DND-41 (cell line): ENCODE data around the gene ZNF592.

ENCODE experiments used
- ATAC-seq: fragments of 200-7000 bp; cut with Tn5 transposase; 3 replicates; pipeline ENCODE4 v1.9.1; 2021; ENCODE audit warnings: low read depth; ENCODE audit not compliant: insufficient read depth
- DNase-seq: peaks from one replicate; pipeline ENCODE4 v3.0.0-alpha.2; 2020
- H2AFZ ChIP-seq: 2 replicates; pipeline ENCODE4 v1.6.0; 2012; ENCODE audit warnings: low read depth, low read length
- H3K27ac ChIP-seq: 2 replicates; pipeline ENCODE4 v1.5.1; 2012; ENCODE audit warnings: low read length, inconsistent platforms
- H3K27me3 ChIP-seq: fragments of 200-600 bp; sonication (generic); 2 replicates; pipeline ENCODE4 v1.6.0; 2012; ENCODE audit warnings: low read length, mild to moderate bottlenecking, inconsistent platforms; ENCODE audit not compliant: insufficient read depth, poor library complexity
- H3K36me3 ChIP-seq: 2 replicates; pipeline ENCODE4 v1.5.1; 2012; ENCODE audit warnings: low read length, inconsistent platforms; ENCODE audit not compliant: insufficient read depth
- H3K4me1 ChIP-seq: 2 replicates; pipeline ENCODE4 v1.5.1; 2012; ENCODE audit warnings: mild to moderate bottlenecking, low read length; ENCODE audit not compliant: insufficient read depth
- H3K4me2 ChIP-seq: 2 replicates; pipeline ENCODE4 v1.6.0; 2012; ENCODE audit warnings: mild to moderate bottlenecking, moderate library complexity, low read length, inconsistent platforms; ENCODE audit not compliant: insufficient read depth
- H3K4me3 ChIP-seq, 2 experiments: fragments of 200-600 bp in 1 of 2; shearing (Covaris generic) in 1 of 2; 2 replicates each; pipeline ENCODE4 v1.5.1; 2012 to 2016; ENCODE audit warnings: inconsistent platforms in 2 of 2, low read length in 2 of 2, mild to moderate bottlenecking in 2 of 2, low read depth in 1 of 2, moderate library complexity in 1 of 2
- H3K79me2 ChIP-seq: 2 replicates; pipeline ENCODE4 v1.6.0; 2012; ENCODE audit warnings: low read length, inconsistent platforms; ENCODE audit not compliant: insufficient read depth
- H3K9ac ChIP-seq: 2 replicates; pipeline ENCODE4 v1.6.0; 2012; ENCODE audit warnings: low read depth, mild to moderate bottlenecking, inconsistent platforms, low read length, moderate library complexity
- H3K9me3 ChIP-seq: 2 replicates; pipeline ENCODE4 v1.5.1; 2012; ENCODE audit warnings: low read length, moderate library complexity, mild to moderate bottlenecking, inconsistent platforms; ENCODE audit not compliant: insufficient read depth, severe bottlenecking
- H4K20me1 ChIP-seq: 2 replicates; pipeline ENCODE4 v1.6.0; 2012; ENCODE audit warnings: low read length; ENCODE audit not compliant: insufficient read depth
- EZH2 ChIP-seq: IDR thresholded peaks from 3 replicates; pipeline ENCODE4 v1.6.1; 2012; ENCODE audit warnings: borderline replicate concordance, low read depth, mild to moderate bottlenecking, moderate library complexity, low read length, inconsistent platforms; ENCODE audit not compliant: severe bottlenecking
- TF ChIP-seq, protein P1 (sequence below): IDR thresholded peaks from 2 replicates; pipeline ENCODE4 v1.5.1; 2012; ENCODE audit warnings: borderline replicate concordance, low read length, moderate library complexity, mild to moderate bottlenecking; ENCODE audit not compliant: poor library complexity, severe bottlenecking; ENCODE audit errors: extremely low read depth

Gene ZNF592

DNA sequence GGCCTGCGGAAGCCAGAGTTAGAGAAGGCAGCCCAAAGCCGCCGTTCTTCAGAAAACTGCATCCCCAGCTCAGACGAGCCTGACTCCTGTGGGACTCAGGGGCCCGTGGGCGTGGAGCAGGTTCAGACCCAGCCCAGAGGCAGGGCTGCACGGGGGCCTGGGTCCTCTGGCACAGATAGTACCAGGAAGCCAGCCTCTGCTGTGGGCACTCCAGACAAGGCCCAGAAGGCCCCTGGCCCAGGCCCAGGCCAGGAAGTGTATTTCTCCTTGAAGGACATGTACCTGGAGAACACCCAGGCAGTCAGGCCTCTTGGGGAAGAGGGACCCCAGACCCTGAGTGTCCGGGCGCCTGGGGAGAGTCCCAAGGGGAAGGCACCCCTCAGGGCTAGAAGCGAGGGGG, 91.9 kb downstream of the ZNF592 start:
- Histone ChIP-seq H3K9me3 (no peaks in the 10 kb centered on the region), H2AFZ (no peak overlapping the region), H3K4me3 (no peak overlapping the region), H3K79me2 (no peaks in the 10 kb centered on the region), H3K27ac (no peak overlapping the region), H3K4me1 (no peaks in the 10 kb centered on the region), H4K20me1 (no peaks in the 10 kb centered on the region), H3K4me2 (no peak overlapping the region), H3K27me3 (no peaks in the 10 kb centered on the region), H3K9ac (no peak overlapping the region), H3K36me3 (no peaks in the 10 kb centered on the region)
- ATAC-seq (no peak), DNase-seq (no peak)
- TF ChIP-seq, protein P1, sequence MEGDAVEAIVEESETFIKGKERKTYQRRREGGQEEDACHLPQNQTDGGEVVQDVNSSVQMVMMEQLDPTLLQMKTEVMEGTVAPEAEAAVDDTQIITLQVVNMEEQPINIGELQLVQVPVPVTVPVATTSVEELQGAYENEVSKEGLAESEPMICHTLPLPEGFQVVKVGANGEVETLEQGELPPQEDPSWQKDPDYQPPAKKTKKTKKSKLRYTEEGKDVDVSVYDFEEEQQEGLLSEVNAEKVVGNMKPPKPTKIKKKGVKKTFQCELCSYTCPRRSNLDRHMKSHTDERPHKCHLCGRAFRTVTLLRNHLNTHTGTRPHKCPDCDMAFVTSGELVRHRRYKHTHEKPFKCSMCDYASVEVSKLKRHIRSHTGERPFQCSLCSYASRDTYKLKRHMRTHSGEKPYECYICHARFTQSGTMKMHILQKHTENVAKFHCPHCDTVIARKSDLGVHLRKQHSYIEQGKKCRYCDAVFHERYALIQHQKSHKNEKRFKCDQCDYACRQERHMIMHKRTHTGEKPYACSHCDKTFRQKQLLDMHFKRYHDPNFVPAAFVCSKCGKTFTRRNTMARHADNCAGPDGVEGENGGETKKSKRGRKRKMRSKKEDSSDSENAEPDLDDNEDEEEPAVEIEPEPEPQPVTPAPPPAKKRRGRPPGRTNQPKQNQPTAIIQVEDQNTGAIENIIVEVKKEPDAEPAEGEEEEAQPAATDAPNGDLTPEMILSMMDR = no peak
- TF ChIP-seq EZH2 = no peak

DNA sequence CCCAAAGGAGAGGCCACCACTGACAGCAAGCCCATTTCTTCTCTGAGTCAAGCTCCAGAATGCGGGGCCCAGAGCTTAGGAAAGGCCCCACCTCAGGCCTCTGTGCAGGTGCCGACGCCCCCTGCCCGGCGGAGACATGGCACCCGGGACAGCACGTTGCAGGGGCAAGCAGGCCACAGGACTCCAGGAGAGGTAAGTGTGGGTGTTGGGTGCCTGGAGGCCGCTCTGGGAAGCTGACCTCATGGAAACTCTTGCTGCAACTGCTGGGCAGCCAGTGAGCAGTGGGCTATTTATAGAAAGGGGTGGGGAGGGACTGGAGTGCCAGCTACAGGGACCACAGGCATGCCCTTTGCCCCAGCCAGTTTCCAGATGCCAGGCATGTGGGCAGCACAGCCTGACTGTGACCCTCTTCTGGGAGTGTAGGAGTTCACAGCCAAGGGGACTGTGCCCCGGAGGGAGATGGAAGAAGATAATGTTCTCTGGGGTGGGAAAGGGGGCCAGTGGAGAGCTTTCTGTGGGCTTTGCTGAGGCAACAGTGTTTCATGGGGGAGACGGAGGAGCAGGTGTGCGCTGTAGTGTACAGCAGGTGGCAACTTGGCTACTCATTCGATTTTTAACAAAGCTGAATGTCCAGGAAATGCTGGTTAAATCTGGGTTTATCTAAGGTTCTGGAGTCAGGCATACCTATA, 92.5 kb downstream of the ZNF592 start:
- H3K9me3 ChIP-seq = no peaks in the 10 kb centered on the region
- TF ChIP-seq EZH2 = no peak
- TF ChIP-seq, protein P1 = no peak
- no peak overlapping the region for H3K27ac ChIP-seq
- ATAC-seq (no peak), DNase-seq (no peak)
- no peak overlapping the region for H3K4me3 ChIP-seq
- no peaks in the 10 kb centered on the region for H3K36me3 ChIP-seq
- H2AFZ ChIP-seq = no peak overlapping the region
- H3K4me1 ChIP-seq = no peaks in the 10 kb centered on the region
- no peaks in the 10 kb centered on the region for H3K79me2 ChIP-seq
- no peaks in the 10 kb centered on the region for H4K20me1 ChIP-seq
- H3K4me2 ChIP-seq = no peak overlapping the region
- no peak overlapping the region for H3K9ac ChIP-seq
- H3K27me3 ChIP-seq = no peaks in the 10 kb centered on the region

DNA sequence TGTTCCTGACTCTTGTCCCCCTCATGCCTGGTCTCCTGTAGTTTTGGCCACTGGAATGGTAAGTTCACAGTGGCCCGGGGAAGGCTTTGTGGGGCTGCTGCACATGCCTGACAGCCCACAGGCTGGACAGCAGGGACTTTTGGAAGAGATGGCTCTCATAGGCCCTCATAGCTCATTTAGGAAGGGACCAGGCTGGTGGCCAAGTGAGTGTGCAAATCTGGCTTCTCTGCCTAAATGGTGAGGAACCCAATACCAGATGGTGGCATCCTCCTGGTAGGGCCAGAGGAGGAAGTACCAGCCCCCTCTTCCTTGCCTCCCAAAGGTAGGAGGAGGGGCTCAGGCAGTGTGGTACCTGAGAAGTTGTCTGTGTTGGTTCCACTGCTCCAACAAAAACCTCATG, 94.4 kb downstream of the ZNF592 start:
- no peak for TF ChIP-seq EZH2
- TF ChIP-seq, protein P1 = no peak
- no peaks in the 10 kb centered on the region for H3K9me3 ChIP-seq
- no peaks in the 10 kb centered on the region for H3K4me1 ChIP-seq
- H3K79me2 ChIP-seq = no peaks in the 10 kb centered on the region
- no peaks in the 10 kb centered on the region for H3K27me3 ChIP-seq
- H3K4me3 ChIP-seq = no peak overlapping the region
- H4K20me1 ChIP-seq = no peaks in the 10 kb centered on the region
- no peaks in the 10 kb centered on the region for H3K36me3 ChIP-seq
- no peak for DNase-seq
- H3K4me2 ChIP-seq = no peak overlapping the region
- H3K27ac ChIP-seq = no peak overlapping the region
- ATAC-seq = no peak
- no peak overlapping the region for H2AFZ ChIP-seq
- H3K9ac ChIP-seq = no peak overlapping the region

DNA sequence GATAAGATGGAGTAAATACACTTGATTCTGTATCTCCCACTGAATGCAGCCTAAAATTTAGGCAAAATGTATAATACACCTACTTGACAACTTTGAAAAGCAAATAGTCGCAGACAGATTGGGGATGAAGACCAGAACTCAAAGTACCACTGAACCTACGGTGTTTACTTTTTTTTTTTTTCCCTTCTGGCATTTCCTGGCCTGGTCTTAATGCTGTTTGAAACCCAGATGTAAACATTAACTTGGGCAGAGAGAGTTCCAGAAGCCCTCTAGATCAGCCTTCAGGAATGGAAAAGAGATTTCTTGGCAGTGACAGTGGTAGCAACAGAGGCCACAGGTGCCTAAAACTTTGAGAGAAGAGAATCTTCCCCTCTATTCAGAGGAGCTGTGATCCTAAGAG, 96.6 kb downstream of the ZNF592 start:
- Histone ChIP-seq H4K20me1 (no peaks in the 10 kb centered on the region), H3K9ac (no peak overlapping the region), H3K36me3 (no peaks in the 10 kb centered on the region), H3K9me3 (no peaks in the 10 kb centered on the region), H3K4me3 (no peak overlapping the region), H3K27me3 (no peaks in the 10 kb centered on the region), H3K4me1 (no peaks in the 10 kb centered on the region), H3K79me2 (no peaks in the 10 kb centered on the region), H3K27ac (no peak overlapping the region), H2AFZ (no peak overlapping the region), H3K4me2 (no peak overlapping the region)
- ATAC-seq (no peak), DNase-seq (no peak)
- TF ChIP-seq, protein P1 = no peak
- TF ChIP-seq EZH2 = no peak
